Prostate gland (tissue), 2 donors: Measurements from ENCODE around the gene PIP4P1. TPM values are rescaled to one million over a fixed set of nuclear protein-coding genes. Genes with fewer than 3 reads are reported as not detected.

Experiments
- DNase-seq: peaks from one replicate; pipeline ENCODE4 v3.0.0-alpha.2; 2019; ENCODE audit warnings: low spot score
- H3K27ac ChIP-seq, 2 donors: fragments of 200-600 bp; sonication (generic); 2 replicates each; pipeline ENCODE4 v1.5.1; 2017 to 2019
- H3K27me3 ChIP-seq: fragments of 200-600 bp; sonication (generic); replicated peaks from 2 replicates; pipeline ENCODE4 v1.5.1; 2019; ENCODE audit not compliant: insufficient read depth
- H3K36me3 ChIP-seq, 2 donors: fragments of 200-600 bp; sonication (generic); 1 replicate in 1 of 2; 2 replicates in 1 of 2; pipeline versions ENCODE4 v1.5.1 to v1.8.1; 2017 to 2019
- H3K4me1 ChIP-seq: fragments of 200-600 bp; sonication (generic); replicated peaks from 2 replicates; pipeline ENCODE4 v1.5.1; 2019
- H3K4me3 ChIP-seq, 2 donors: fragments of 200-600 bp; sonication (generic); 2 replicates each; pipeline ENCODE4 v1.5.1; 2017 to 2019
- H3K9me3 ChIP-seq: fragments of 200-600 bp; sonication (generic); 2 replicates; pipeline ENCODE4 v1.5.1; 2017
- CTCF ChIP-seq, 4 experiments: fragments of 200-600 bp in 2 of 4; fragments of 450-650 bp in 2 of 4; sonication (generic) in 2 of 4; IDR thresholded peaks; 1 replicate in 3 of 4; 2 replicates in 1 of 4; pipeline ENCODE4 v1.5.1; 2016 to 2019; ENCODE audit warnings: antibody characterized with exemption in 4 of 4, mild to moderate bottlenecking in 2 of 4, moderate library complexity in 2 of 4
- POLR2A ChIP-seq: fragments of 450-650 bp; IDR thresholded peaks from one replicate; pipeline ENCODE4 v1.6.1; 2016; ENCODE audit warnings: antibody characterized with exemption, mild to moderate bottlenecking
- POLR2AphosphoS5 ChIP-seq: sonication (generic); formaldehyde crosslinking; IDR thresholded peaks from one replicate; pipeline ENCODE4 v1.6.1; 2017; ENCODE audit warnings: antibody characterized with exemption
- WGBS: methylation state at CpG from one replicate; pipeline ENCODE4 v1.1.5; 2018; 5-methylcytosine and 5-hydroxymethylcytosine counted together
- intact Hi-C: fragments of 100-400 bp; cut with DNase I; formaldehyde crosslinking; loops from one replicate; pipeline ENCODE4 v1.14.2; 2022
- total RNA-seq, 2 donors: library from RNA; depleted of rRNA; stranded (reverse); fragments of >200 nt; gene quantifications; one replicate each; pipeline ENCODE4 v1.1.0, GENCODE V29; 2016

Gene PIP4P1
- total RNA-seq, 2 donors from 2014 or later = 24.8 to 37.8 TPM

- TF ChIP-seq CTCF (IDR thresholded peaks at IDR 0.05) (no peak), POLR2AphosphoS5 (no peak), POLR2A (no peak)
- intact Hi-C loops = no loop called here
Observed at GRCh38 chr14:20493634-20494033, 32.4 kb upstream of the PIP4P1 start.

GRCh38 chr14:20492486-20492885 is 31.3 kb upstream of the PIP4P1 start:
- WGBS = 94% methylated on average over 4 of the region's 4 CpGs
- H3K4me1 ChIP-seq = no peaks in the 10 kb centered on the region
- no peaks in the 10 kb centered on the region for H3K9me3 ChIP-seq
- no peak overlapping the region for H3K4me3 ChIP-seq
- intact Hi-C loops = no loop called here
- H3K27ac ChIP-seq = no peak overlapping the region
- no peaks in the 10 kb centered on the region for H3K27me3 ChIP-seq
- no peak for TF ChIP-seq CTCF (IDR thresholded peaks at IDR 0.05)
- no peak for TF ChIP-seq POLR2A
- no peak for TF ChIP-seq POLR2AphosphoS5
- no peaks in the 10 kb centered on the region for H3K36me3 ChIP-seq
- no peak for DNase-seq

More at GRCh38 chr14:20493634-20494033, 32.4 kb upstream of the PIP4P1 start:
- 62% methylated on average over 2 of the region's 2 CpGs for WGBS
- Histone ChIP-seq H3K9me3 (no peaks in the 10 kb centered on the region), H3K27ac (no peak overlapping the region), H3K27me3 (no peaks in the 10 kb centered on the region), H3K36me3 (no peaks in the 10 kb centered on the region), H3K4me1 (no peaks in the 10 kb centered on the region), H3K4me3 (no peak overlapping the region)
- DNase-seq = no peak

- TF ChIP-seq POLR2AphosphoS5 (no peak), CTCF (IDR thresholded peaks at IDR 0.05) (no peak), POLR2A (no peak)
- H3K36me3 ChIP-seq = no peaks in the 10 kb centered on the region
- H3K27me3 ChIP-seq = no peaks in the 10 kb centered on the region
- H3K4me1 ChIP-seq = no peaks in the 10 kb centered on the region
- DNase-seq = no peak
- no peak overlapping the region for H3K4me3 ChIP-seq
- H3K9me3 ChIP-seq = no peaks in the 10 kb centered on the region
- WGBS = 65% methylated on average over 6 of the region's 6 CpGs
- no peak overlapping the region for H3K27ac ChIP-seq
- intact Hi-C loops = no loop called here
Observed at GRCh38 chr14:20490563-20490962, 29.3 kb upstream of the PIP4P1 start.

GRCh38 chr14:20489093-20489994 is 28.1 kb upstream of the PIP4P1 start:
- 51% methylated on average over 6 of the region's 6 CpGs for WGBS
- intact Hi-C loops = no loop called here
- Histone ChIP-seq H3K4me3 (no peak overlapping the region), H3K36me3 (no peaks in the 10 kb centered on the region), H3K4me1 (no peaks in the 10 kb centered on the region), H3K27ac (no peak overlapping the region), H3K27me3 (no peaks in the 10 kb centered on the region), H3K9me3 (no peaks in the 10 kb centered on the region)
- no peak for DNase-seq
- TF ChIP-seq POLR2AphosphoS5 (no peak), POLR2A (no peak), CTCF (IDR thresholded peaks at IDR 0.05) (no peak)

- H3K4me3 ChIP-seq = no peak overlapping the region
- TF ChIP-seq POLR2A (no peak), POLR2AphosphoS5 (no peak), CTCF (IDR thresholded peaks at IDR 0.05) (no peak)
- H3K27me3 ChIP-seq = no peaks in the 10 kb centered on the region
- no peak for DNase-seq
- H3K27ac ChIP-seq = no peak overlapping the region
- no peaks in the 10 kb centered on the region for H3K4me1 ChIP-seq
- H3K36me3 ChIP-seq = no peaks in the 10 kb centered on the region
- intact Hi-C loops = no loop called here
- H3K9me3 ChIP-seq = no peaks in the 10 kb centered on the region
Observed at GRCh38 chr14:20487396-20487725, 26.1 kb upstream of the PIP4P1 start.
